Measurements from ENCODE around the gene WNK3.
A peak's percentile ranks its signal among the peaks of the same experiment; 100 is the strongest.

WNK3 gene

GRCh38 chrX:54237014-54237413 lies 120.8 kb downstream of the WNK3 start:
- no peak for DNase-seq

DNA sequence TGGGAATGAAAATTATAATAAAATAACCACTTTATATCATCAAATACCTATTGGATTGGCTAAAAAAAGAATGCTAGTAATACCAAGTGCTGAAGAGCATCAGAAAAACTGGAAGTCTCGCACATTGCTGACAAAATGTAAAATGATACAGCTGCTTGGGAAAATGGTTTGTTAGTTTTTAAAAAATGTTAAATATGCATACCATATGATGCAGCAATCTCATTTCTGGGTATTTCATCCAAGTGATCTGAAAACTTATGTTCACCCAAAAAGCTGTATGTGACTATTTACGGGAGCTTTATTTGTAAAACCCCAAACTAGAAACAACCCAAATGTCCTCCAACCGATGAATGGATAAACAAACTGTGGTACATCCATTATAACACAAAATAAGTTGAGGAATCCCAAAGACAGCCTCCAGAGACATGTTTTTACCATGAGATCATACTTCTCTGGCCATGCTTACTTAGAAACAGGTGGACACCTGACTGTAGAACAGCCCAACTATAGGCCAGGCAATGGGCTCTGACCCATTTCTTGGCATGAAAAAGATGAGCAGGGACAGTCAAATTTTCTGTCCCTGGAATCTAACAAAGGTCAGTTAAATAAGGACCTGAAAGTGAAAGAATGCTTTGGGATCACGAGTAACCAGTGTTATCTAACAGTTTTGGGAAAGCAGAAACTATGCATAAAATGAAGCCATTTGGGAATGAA lies 127.3 kb downstream of the WNK3 start:
- no peak for DNase-seq

DNA sequence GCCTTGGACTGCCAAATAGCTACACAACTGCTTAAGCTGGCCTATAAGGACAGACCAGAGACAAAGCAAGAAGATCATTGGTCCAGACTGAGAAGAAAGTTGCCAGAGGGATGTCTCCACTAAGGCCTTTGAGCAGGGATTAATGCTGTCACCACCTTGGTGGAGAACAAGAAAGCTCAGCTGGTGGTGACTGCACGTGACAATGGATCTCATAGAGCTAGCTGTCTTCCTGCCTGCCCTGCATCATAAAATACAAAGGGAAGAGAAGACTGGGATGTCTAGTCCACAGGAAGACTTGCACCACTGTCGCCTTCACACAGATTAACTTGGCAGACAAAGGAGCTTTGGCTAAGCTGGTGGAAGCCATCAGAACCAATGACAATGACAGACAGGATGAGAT lies 134.3 kb downstream of the WNK3 start:
- DNase-seq, result no peak

GRCh38 chrX:54213603-54214002 lies 144.2 kb downstream of the WNK3 start:
- DNase-seq, result no peak

- no peak for DNase-seq
Measured at GRCh38 chrX:54208531-54208930, 149.3 kb downstream of the WNK3 start.

GRCh38 chrX:54198262-54198661 lies 159.6 kb downstream of the WNK3 start:
- no peak for DNase-seq

- DNase-seq, result no peak
Measured at GRCh38 chrX:54194982-54195588, 162.8 kb downstream of the WNK3 start.

DNA sequence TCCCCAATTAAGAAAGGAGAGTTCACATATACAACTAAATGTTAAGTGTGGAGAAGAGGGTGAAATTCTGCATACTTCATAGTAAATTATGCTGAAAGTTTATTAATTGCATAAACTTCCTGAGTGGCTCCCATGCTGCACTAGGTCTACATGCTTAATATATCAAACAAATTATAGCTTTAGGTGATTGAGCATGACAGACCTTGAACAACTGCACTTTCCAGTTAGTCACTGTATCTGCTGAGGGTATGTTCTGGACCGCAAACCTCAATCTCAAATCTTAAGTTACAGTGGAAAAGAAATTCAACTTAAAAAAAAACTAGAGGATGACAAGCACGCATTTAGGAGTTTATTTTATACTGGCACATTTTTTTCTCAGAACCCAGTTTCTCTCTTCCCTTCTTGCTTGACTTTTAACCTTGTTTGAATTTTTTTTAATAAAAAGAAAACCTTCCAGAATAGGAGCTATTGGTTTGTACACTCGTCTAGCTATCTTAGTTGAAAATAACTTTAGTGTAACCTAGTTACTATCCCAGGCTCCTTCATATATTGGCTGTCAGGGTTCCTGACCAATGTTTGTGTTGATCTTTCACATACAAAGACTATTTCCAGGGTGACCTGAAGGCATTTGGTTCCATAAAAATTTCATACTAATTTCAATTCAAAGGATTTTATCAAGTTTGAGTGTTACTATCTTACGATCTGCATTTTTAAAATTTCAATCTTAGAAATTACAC lies 164.6 kb downstream of the WNK3 start:
- DNase-seq, result no peak

DNA sequence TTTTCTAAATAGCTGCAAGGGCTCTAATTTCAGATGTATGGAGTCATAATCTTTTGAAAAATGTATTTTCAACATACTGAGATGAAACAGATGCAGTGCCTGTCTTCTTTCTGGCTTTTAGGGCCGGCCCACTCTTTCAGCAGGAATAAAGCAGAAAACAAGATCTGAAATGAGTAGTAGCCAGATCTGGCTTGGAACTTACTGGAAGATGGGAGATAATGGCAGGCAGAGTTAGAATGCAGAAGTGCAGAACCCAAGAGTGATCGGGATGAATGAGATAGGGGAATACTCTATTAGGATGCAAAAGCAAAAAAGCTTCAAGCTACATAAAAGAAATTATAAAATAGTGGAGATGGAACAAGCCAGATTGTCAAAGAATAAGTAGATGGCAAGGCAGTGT lies 173.4 kb downstream of the WNK3 start:
- DNase-seq, result no peak

GRCh38 chrX:54182864-54183613 lies 174.8 kb downstream of the WNK3 start, which contains the start of gene FAM120C:
FAM120C (minus strand) TSS chrX:54183254; CDS start chrX:54183198, 56 bp downstream.
- peak; percentile 55 for DNase-seq

DNA sequence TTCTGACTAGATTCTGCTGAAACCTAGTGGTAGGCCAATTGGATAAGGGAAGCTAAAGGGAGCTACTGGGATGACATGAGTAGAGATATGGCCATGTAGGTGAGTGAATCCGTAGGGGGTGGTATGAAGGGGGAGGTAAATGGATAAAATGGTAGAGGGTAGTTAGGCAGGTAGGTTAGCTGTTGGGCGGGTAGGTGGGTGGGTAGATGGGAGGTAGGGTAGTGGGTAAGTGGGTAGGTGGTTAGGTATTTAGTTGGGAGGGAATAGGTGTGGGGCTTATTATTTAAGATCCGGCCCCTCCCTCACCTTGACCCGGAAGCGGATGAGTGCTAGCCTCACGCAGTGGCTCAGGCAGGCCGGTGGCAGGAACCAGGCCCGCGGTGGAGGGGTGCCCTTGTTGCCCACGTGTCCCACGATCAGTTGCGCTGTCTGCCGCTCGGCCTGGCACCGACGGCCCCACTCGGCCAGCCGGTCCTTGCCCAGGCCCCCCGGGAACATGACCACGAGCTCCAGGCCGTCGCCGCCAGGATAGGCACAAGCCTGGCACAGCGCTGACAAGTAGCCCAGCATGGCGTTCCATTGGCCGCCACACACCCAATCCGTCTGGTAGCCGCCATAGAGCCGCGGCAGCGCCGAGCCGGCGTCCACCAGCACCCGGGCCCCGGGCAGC lies 175.5 kb downstream of the WNK3 start:
- peak; percentile 40 for DNase-seq

GRCh38 chrX:54181202-54181953 lies 176.5 kb downstream of the WNK3 start:
- DNase-seq, result no peak

GRCh38 chrX:54180403-54180802 lies 177.4 kb downstream of the WNK3 start:
- DNase-seq, result no peak

- DNase-seq, result no peak
Measured at GRCh38 chrX:54178100-54178940, 179.5 kb downstream of the WNK3 start.

DNA sequence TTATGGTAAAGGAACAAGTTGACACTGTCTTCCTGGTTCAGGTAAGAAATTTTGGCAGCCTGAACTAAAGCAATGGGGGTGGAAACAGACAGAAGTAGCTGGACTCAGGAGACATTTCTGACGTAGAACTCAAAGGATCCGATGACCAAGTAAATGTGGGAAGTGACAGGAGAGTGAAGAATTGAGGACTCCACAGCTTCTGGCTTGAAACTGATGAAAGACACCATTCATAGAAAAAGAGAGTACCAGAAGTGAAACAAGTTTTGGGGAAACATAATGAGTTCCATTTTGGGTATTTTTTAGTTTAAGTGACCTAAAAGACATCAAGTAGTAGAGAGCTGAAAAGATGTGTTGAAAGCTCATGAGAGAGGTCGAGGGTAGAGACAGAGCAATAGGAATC lies 180.5 kb downstream of the WNK3 start:
- DNase-seq, result no peak

DNA sequence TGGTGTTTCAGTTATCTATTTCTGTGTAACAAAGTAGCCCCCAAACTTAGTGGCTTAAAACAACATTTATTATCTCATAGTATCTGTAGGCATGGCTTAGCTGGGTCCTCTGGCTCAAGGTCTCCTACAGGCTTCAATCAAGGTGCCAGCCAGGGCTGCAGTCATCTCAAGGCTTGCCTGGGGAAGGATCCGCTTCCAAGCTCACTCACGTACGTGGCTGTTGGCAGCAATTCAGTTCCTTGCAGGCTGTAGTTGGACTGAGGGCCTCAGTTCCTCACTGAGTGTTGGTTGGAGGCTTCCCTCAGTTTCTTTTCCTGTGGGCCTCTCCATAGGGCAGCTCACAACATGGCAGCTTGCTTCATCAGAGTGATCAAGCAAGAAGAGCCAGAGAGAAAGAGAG lies 184.1 kb downstream of the WNK3 start:
- no peak for DNase-seq

DNA sequence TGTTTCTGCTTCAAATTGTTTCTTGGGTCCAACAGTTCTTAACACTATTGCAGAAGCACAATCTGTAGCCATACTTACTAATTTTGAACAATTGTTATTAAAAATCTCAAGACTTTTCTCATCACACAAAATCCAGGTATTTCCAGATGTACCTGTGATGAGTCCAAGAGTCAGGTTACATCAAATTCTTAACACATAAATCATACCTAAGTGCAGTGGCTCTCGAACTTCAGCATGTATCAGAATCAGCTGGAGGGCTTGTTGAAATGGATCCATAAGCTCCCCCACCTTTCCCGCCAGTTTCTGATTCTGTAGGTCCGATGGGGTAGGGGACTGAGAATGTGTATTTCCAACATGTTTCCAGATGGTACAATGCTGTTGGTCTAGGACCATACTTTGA lies 185.4 kb downstream of the WNK3 start:
- no peak for DNase-seq

- no peak for DNase-seq
Measured at GRCh38 chrX:54171527-54172250, 186.2 kb downstream of the WNK3 start.

DNA sequence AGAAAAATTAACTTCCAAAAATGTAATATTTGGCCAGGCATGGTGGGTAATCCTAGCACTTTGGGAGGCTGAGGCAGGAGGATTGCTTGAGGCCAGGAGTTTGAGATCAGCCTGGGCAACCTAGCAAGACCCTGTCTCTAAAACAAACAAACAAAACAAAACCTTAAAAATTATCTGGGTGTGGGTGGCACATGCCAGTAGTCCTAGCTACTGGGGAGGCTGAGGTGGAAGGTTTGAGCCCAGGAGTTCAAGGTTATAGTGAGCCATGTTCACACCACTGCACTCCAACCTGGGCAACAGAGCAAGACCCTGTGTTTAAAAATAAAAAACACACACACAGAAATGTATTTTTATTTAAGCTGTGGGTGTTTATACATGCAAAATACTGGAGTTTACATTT lies 186.8 kb downstream of the WNK3 start:
- no peak for DNase-seq

DNA sequence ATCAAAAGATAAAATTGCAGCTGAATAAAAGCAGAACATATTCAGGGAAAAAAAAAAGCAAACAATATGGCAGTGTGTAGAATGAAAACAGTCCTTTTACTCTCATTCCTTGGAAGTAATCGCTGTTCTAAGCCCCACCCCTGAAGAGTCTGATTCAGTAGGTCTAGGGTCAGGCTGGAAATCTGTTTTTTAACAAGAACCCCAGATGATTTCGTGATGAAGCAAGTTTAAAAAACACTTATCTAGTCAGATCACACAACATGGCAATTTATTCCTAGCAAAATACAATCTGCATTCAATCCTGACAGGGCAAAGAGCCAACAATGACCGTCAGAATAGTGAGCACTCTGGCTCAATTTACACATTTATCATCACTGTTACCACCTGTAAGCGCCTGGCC lies 190.9 kb downstream of the WNK3 start:
- DNase-seq, result no peak

All from activated T-cell treated with anti-CD3 and anti-CD28 coated beads for 4 hours (primary cell).